OCI-LY1 (cell line): ENCODE results near the gene FAM72C.
"Not testable (repeated sequence)": the region's sequence is repeated elsewhere in the genome, so short reads cannot be mapped to it uniquely, and the experiment has no call there.

Experiments used
- EZH2 ChIP-seq: fragments of 200-600 bp; sonication (generic), shearing (Covaris generic); IDR thresholded peaks from 2 replicates; pipeline ENCODE4 v1.8.0; 2017; ENCODE audit warnings: borderline replicate concordance, mixed run types, mild to moderate bottlenecking, antibody characterized with exemption, low read length, moderate library complexity, mixed read lengths
- TF ChIP-seq, protein P1 (sequence below): fragments of 200-600 bp; sonication (generic), shearing (Covaris generic); IDR thresholded peaks from 2 replicates; pipeline ENCODE4 v1.5.1; 2017; ENCODE audit warnings: mild to moderate bottlenecking, antibody characterized with exemption, low read length, moderate library complexity, mixed read lengths

DNA sequence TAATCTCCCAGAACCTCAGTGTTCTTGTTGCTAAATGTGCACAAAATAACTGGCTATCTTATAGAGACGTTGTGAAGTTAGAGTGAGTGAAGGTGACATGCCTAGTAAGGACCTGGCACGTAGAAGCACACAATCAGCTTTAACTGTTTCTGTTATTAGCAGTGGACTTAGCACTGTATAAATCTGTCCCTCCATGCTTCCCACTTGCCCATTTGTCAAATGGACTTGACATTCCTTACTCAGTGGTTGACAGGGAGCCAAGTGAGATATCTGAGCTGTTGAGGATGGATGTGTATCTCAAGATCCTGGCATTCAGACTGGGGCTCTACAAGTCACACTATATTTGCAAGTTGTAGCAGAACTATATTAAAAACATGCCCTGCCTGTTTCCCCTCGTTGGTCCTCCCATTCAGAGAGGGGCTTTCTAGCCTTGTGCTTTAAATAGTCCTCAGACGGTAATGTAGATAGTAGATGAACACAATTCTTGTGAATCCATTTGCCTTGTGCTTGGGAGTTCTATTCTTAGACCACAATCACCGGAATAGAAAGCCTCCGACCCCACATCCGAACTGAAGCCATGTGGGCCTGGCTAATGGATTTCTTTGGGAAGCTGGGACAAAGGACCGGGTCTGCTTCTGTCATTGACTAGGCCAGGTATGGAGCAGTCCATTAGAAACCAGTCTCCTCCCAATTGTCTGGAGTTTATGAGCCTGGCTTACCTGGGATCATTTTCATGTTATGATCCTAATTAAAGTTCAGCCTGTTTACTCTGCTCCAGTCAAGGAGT is 43.6 kb upstream of the FAM72C start:
- TF ChIP-seq, protein P1, sequence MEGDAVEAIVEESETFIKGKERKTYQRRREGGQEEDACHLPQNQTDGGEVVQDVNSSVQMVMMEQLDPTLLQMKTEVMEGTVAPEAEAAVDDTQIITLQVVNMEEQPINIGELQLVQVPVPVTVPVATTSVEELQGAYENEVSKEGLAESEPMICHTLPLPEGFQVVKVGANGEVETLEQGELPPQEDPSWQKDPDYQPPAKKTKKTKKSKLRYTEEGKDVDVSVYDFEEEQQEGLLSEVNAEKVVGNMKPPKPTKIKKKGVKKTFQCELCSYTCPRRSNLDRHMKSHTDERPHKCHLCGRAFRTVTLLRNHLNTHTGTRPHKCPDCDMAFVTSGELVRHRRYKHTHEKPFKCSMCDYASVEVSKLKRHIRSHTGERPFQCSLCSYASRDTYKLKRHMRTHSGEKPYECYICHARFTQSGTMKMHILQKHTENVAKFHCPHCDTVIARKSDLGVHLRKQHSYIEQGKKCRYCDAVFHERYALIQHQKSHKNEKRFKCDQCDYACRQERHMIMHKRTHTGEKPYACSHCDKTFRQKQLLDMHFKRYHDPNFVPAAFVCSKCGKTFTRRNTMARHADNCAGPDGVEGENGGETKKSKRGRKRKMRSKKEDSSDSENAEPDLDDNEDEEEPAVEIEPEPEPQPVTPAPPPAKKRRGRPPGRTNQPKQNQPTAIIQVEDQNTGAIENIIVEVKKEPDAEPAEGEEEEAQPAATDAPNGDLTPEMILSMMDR: not testable (repeated sequence)
- TF ChIP-seq EZH2: not testable (repeated sequence)
